Skeletal muscle satellite cell (primary cell): Measurements from ENCODE around the gene AOC2. TPM values are rescaled to one million over a fixed set of nuclear protein-coding genes. Genes with fewer than 3 reads are reported as not detected.
"Not testable (repeated sequence)": the region's sequence is repeated elsewhere in the genome, so short reads cannot be mapped to it uniquely, and the experiment has no call there.

Source experiments
- H3K27me3 ChIP-seq: 2 replicates; pipeline ENCODE4 v1.7.0; 2013; ENCODE audit warnings: low read length; ENCODE audit not compliant: control insufficient read depth, insufficient read depth
- H3K36me3 ChIP-seq: 2 replicates; pipeline ENCODE4 v1.7.0; 2013; ENCODE audit warnings: mild to moderate bottlenecking, control low read depth, low read length; ENCODE audit not compliant: insufficient read depth
- H3K4me1 ChIP-seq: 2 replicates; pipeline ENCODE4 v1.7.0; 2013; ENCODE audit warnings: low read length; ENCODE audit not compliant: control insufficient read depth, insufficient read depth
- H3K4me2 ChIP-seq: 2 replicates; pipeline ENCODE4 v1.7.0; 2013; ENCODE audit warnings: mild to moderate bottlenecking, low read length
- H3K4me3 ChIP-seq: 2 replicates; pipeline ENCODE4 v1.7.0; 2013; ENCODE audit warnings: low read length
- H3K9ac ChIP-seq: 2 replicates; pipeline ENCODE4 v1.7.0; 2013; ENCODE audit warnings: mild to moderate bottlenecking, low read depth, low read length, moderate library complexity
- H3K9me3 ChIP-seq: replicated peaks from 2 replicates; pipeline ENCODE4 v1.7.0; 2013; ENCODE audit warnings: mild to moderate bottlenecking, control low read depth, low read length
- small RNA-seq: library from RNA; depleted of rRNA; stranded (forward); fragments of <200 nt; gene quantifications from one replicate; pipeline ENCODE3, GENCODE V24; 2012

Gene AOC2

GRCh38 chr17:42891539-42892152, 47.3 kb downstream of the AOC2 start:
- H3K4me1 ChIP-seq, result peaks cover 6% of the 10 kb centered on the region
- no peak overlapping the region for H3K4me2 ChIP-seq
- H3K4me3 ChIP-seq, result no peak overlapping the region
- no peak overlapping the region for H3K9ac ChIP-seq
- peaks cover 10% of the 10 kb centered on the region for H3K27me3 ChIP-seq
- no peaks in the 10 kb centered on the region for H3K9me3 ChIP-seq
- H3K36me3 ChIP-seq, result no peaks in the 10 kb centered on the region

GRCh38 chr17:42893359-42893758, 49.0 kb downstream of the AOC2 start:
- H3K9me3 ChIP-seq, result no peaks in the 10 kb centered on the region
- peaks cover 17% of the 10 kb centered on the region for H3K27me3 ChIP-seq
- H3K4me2 ChIP-seq, result no peak overlapping the region
- H3K36me3 ChIP-seq, result no peaks in the 10 kb centered on the region
- H3K4me3 ChIP-seq, result no peak overlapping the region
- H3K4me1 ChIP-seq, result peaks cover 6% of the 10 kb centered on the region
- no peak overlapping the region for H3K9ac ChIP-seq

- H3K27me3 ChIP-seq, result peaks cover 16% of the 10 kb centered on the region
- H3K4me1 ChIP-seq, result peaks cover 6% of the 10 kb centered on the region
- no peaks in the 10 kb centered on the region for H3K36me3 ChIP-seq
- no peak overlapping the region for H3K4me2 ChIP-seq
- H3K9ac ChIP-seq, result no peak overlapping the region
- H3K9me3 ChIP-seq, result no peaks in the 10 kb centered on the region
- no peak overlapping the region for H3K4me3 ChIP-seq
Observed at GRCh38 chr17:42894283-42895184, 50.2 kb downstream of the AOC2 start.

GRCh38 chr17:42895185-42895555, 50.8 kb downstream of the AOC2 start:
- Histone ChIP-seq H3K4me2 (no peak overlapping the region), H3K9ac (no peak overlapping the region), H3K36me3 (no peaks in the 10 kb centered on the region), H3K27me3 (peaks cover 19% of the 10 kb centered on the region), H3K4me1 (peaks cover 6% of the 10 kb centered on the region), H3K4me3 (no peak overlapping the region), H3K9me3 (no peaks in the 10 kb centered on the region)

- Histone ChIP-seq H3K4me3 (no peak overlapping the region), H3K4me2 (no peak overlapping the region), H3K9ac (no peak overlapping the region), H3K27me3 (peaks cover 39% of the 10 kb centered on the region), H3K9me3 (no peaks in the 10 kb centered on the region), H3K4me1 (peaks cover 6% of the 10 kb centered on the region), H3K36me3 (no peaks in the 10 kb centered on the region)
Observed at GRCh38 chr17:42898147-42898811, 53.9 kb downstream of the AOC2 start.

GRCh38 chr17:42899981-42900380, 55.6 kb downstream of the AOC2 start:
- not testable (repeated sequence) for H3K4me3 ChIP-seq, H3K9ac ChIP-seq, H3K4me1 ChIP-seq, H3K4me2 ChIP-seq, H3K9me3 ChIP-seq, H3K36me3 ChIP-seq
- peaks cover 51% of the 10 kb centered on the region for H3K27me3 ChIP-seq

Small RNAs within 50 kb of the gene (small RNA-seq; reads per million reads assigned to genes)
- gene MIR6781 (not detected), gene RNU6-287P (not detected)
